WTC11 (cell line): ENCODE measurements around the gene EPN2. TPM values are rescaled to one million over a fixed set of nuclear protein-coding genes. Genes with fewer than 3 reads are reported as not detected.
A peak's percentile ranks its signal among the peaks of the same experiment; 100 is the strongest.

Experiments used
- ATAC-seq: fragments of 200-7000 bp; cut with Tn5 transposase; 2 replicates; pipeline ENCODE4 v1.10.0; 2021; ENCODE audit warnings: mild to moderate bottlenecking, moderate library complexity
- CTCF ChIA-PET: fragments of 300-600 bp; sonication (Branson Sonifier 250); formaldehyde crosslinking; loops from one replicate; lab custom pipeline; 2021; ENCODE audit warnings: antibody characterized with exemption; lab: Charles Lee
- POLR2A ChIA-PET: fragments of 350-600 bp; sonication (Branson Sonifier 250); formaldehyde crosslinking; loops from one replicate; lab custom pipeline; 2021; ENCODE audit warnings: antibody characterized with exemption; lab: Charles Lee
- DNase-seq: peaks from one replicate; pipeline ENCODE4 v3.0.0; 2021; ENCODE audit warnings: low spot score
- H3K27ac Mint-ChIP-seq: 2 replicates; pipeline ENCODE4 v1.8.0; 2021; ENCODE audit warnings: mixed read lengths
- H3K27me3 Mint-ChIP-seq: 2 replicates; pipeline ENCODE4 v1.8.0; 2021; ENCODE audit warnings: low read depth, mild to moderate bottlenecking, moderate library complexity, mixed read lengths
- H3K36me3 Mint-ChIP-seq: 2 replicates; pipeline ENCODE4 v1.8.0; 2021; ENCODE audit warnings: mixed read lengths
- H3K4me1 Mint-ChIP-seq: 2 replicates; pipeline ENCODE4 v1.8.0; 2022; ENCODE audit warnings: mixed read lengths
- H3K4me3 Mint-ChIP-seq: 2 replicates; pipeline ENCODE4 v1.8.0; 2021; ENCODE audit warnings: mild to moderate bottlenecking, moderate library complexity, mixed read lengths
- H3K9me3 Mint-ChIP-seq: 2 replicates; pipeline ENCODE4 v1.8.0; 2021; ENCODE audit warnings: mixed read lengths
- ARID4B ChIP-seq: sonication (generic); formaldehyde crosslinking; IDR thresholded peaks from 2 replicates; pipeline ENCODE4 v1.8.0; 2023; ENCODE audit warnings: missing genetic modification reagents, mild to moderate bottlenecking, borderline replicate concordance
- ATF1 ChIP-seq: sonication (generic); formaldehyde crosslinking; IDR thresholded peaks from 2 replicates; pipeline ENCODE4 v1.8.1; 2023; ENCODE audit warnings: mild to moderate bottlenecking, moderate library complexity, missing genetic modification reagents
- CBFB ChIP-seq: sonication (generic); formaldehyde crosslinking; IDR thresholded peaks from 2 replicates; pipeline ENCODE4 v1.8.1; 2022; ENCODE audit warnings: mild to moderate bottlenecking, low read depth, missing genetic modification reagents
- CDX4 ChIP-seq: fragments of 250-450 bp; sonication (Bioruptor Pico); IDR thresholded peaks from 2 replicates; pipeline ENCODE4 v1.9.0; 2021; ENCODE audit warnings: moderate library complexity, mild to moderate bottlenecking, inconsistent platforms, borderline replicate concordance
- ESRRA ChIP-seq: sonication (generic); formaldehyde crosslinking; IDR thresholded peaks from 2 replicates; pipeline ENCODE4 v1.8.1; 2022; ENCODE audit warnings: mild to moderate bottlenecking, missing genetic modification reagents, borderline replicate concordance
- ETV6 ChIP-seq: sonication (generic); formaldehyde crosslinking; IDR thresholded peaks from 2 replicates; pipeline ENCODE4 v1.8.1; 2022; ENCODE audit warnings: mild to moderate bottlenecking, missing genetic modification reagents
- GABPB1 ChIP-seq: sonication (generic); formaldehyde crosslinking; IDR thresholded peaks from 2 replicates; pipeline ENCODE4 v1.8.1; 2023; ENCODE audit warnings: mild to moderate bottlenecking, missing genetic modification reagents
- GRHL2 ChIP-seq: fragments of 250-450 bp; sonication (Bioruptor Pico); IDR thresholded peaks from 2 replicates; pipeline ENCODE4 v1.8.0; 2022; ENCODE audit warnings: mild to moderate bottlenecking, moderate library complexity; ENCODE audit not compliant: insufficient replicate concordance, severe bottlenecking
- HMGXB4 ChIP-seq: sonication (generic); formaldehyde crosslinking; IDR thresholded peaks from 2 replicates; pipeline ENCODE4 v1.8.1; 2023; ENCODE audit warnings: mild to moderate bottlenecking, moderate library complexity, missing genetic modification reagents
- JUN ChIP-seq: sonication (generic); formaldehyde crosslinking; IDR thresholded peaks from 2 replicates; pipeline ENCODE4 v1.8.0; 2023; ENCODE audit warnings: mild to moderate bottlenecking, missing genetic modification reagents
- MAX ChIP-seq: sonication (generic); formaldehyde crosslinking; IDR thresholded peaks from 2 replicates; pipeline ENCODE4 v1.8.0; 2022; ENCODE audit warnings: mild to moderate bottlenecking, missing genetic modification reagents
- NFE2L1 ChIP-seq: sonication (generic); formaldehyde crosslinking; IDR thresholded peaks from 2 replicates; pipeline ENCODE4 v1.8.1; 2023; ENCODE audit warnings: missing genetic modification reagents
- NFYB ChIP-seq: sonication (generic); formaldehyde crosslinking; conservative IDR thresholded peaks from 2 replicates; pipeline ENCODE4 v1.8.0; 2022; ENCODE audit warnings: low read depth, missing genetic modification reagents
- NR1H2 ChIP-seq: sonication (generic); formaldehyde crosslinking; IDR thresholded peaks from 2 replicates; pipeline ENCODE4 v1.9.0; 2021; ENCODE audit warnings: mild to moderate bottlenecking, moderate library complexity, missing genetic modification reagents
- PREB ChIP-seq: sonication (generic); formaldehyde crosslinking; IDR thresholded peaks from 2 replicates; pipeline ENCODE4 v1.8.1; 2022; ENCODE audit warnings: mild to moderate bottlenecking, missing genetic modification reagents, moderate library complexity, borderline replicate concordance
- STAT6 ChIP-seq: sonication (generic); formaldehyde crosslinking; conservative IDR thresholded peaks from 2 replicates; pipeline ENCODE4 v1.8.1; 2023; ENCODE audit warnings: mild to moderate bottlenecking, low read depth, missing genetic modification reagents, moderate library complexity
- TP53 ChIP-seq: sonication (generic); formaldehyde crosslinking; IDR thresholded peaks from 2 replicates; pipeline ENCODE4 v1.8.1; 2023; ENCODE audit warnings: mild to moderate bottlenecking, missing genetic modification reagents
- ZBTB21 ChIP-seq: sonication (generic); formaldehyde crosslinking; IDR thresholded peaks from 2 replicates; pipeline ENCODE4 v1.8.1; 2023; ENCODE audit warnings: mild to moderate bottlenecking, missing genetic modification reagents, borderline replicate concordance
- ZNF263 ChIP-seq: sonication (generic); formaldehyde crosslinking; IDR thresholded peaks from 2 replicates; pipeline ENCODE4 v1.8.1; 2022; ENCODE audit warnings: low read depth, mild to moderate bottlenecking, moderate library complexity, missing genetic modification reagents
- ZNF512 ChIP-seq: sonication (generic); formaldehyde crosslinking; IDR thresholded peaks from 2 replicates; pipeline ENCODE4 v1.8.1; 2022; ENCODE audit warnings: missing genetic modification reagents, borderline replicate concordance
- total RNA-seq: library from RNA; stranded (reverse); gene quantifications from 3 replicates; pipeline ENCODE4 v1.2.3, GENCODE V29; 2021

Gene EPN2
- total RNA-seq, 1 experiment from 2014 or later = 48.8 TPM

- TF ChIP-seq ARID4B = no peak
- TF ChIP-seq ETV6 (CRISPR knock-in tag) = no peak
- no peak for TF ChIP-seq JUN (CRISPR knock-in tag)
- TF ChIP-seq ZNF512 (CRISPR knock-in tag) = no peak
- TF ChIP-seq NR1H2 (CRISPR knock-in tag) = no peak
- TF ChIP-seq NFE2L1 = no peak
Measured at GRCh38 chr17:19335951-19336631, 98.9 kb downstream of the EPN2 start (continued).

- H3K36me3 Mint-ChIP-seq = 0 out of 2 replicates have a peak, but pooled peaks cover 2% of the 10 kb centered on the region
- H3K4me1 Mint-ChIP-seq = peaks cover 47% of the 10 kb centered on the region
- ChIA-PET POLR2A (no interaction called here), CTCF (interaction anchor here (0.7 to 5.8 kb wide), 30 partner anchors 8 to 425 kb away, joined by 3 to 71 read pairs (median 6); partner anchors contain the start of genes ALDH3A2, B9D1, EPN2 and MAPK7)
- peak; percentile 36 for DNase-seq
- no peak overlapping the region for H3K27ac Mint-ChIP-seq
- no peak overlapping the region for H3K4me3 Mint-ChIP-seq
- no peaks in the 10 kb centered on the region for H3K9me3 Mint-ChIP-seq
- peak; percentile 39 for ATAC-seq
- H3K27me3 Mint-ChIP-seq = no peaks in the 10 kb centered on the region
- TF ChIP-seq HMGXB4 (CRISPR knock-in tag) (no peak), PREB (CRISPR knock-in tag) (0 out of 2 replicates have a peak, but pooled peaks have one; percentile 75), MAX (peak; percentile 75; the same call in 1 of the 2 replicates), TP53 (CRISPR knock-in tag) (peak; percentile 52; the same call in 1 of the 2 replicates), ZNF263 (CRISPR knock-in tag) (no peak), STAT6 (CRISPR knock-in tag) (no peak), GRHL2 (CRISPR knock-in tag) (no peak), ZBTB21 (0 out of 2 replicates have a peak, but pooled peaks have one; percentile 11), ESRRA (CRISPR knock-in tag) (no peak), ATF1 (no peak), NFYB (no peak), GABPB1 (CRISPR knock-in tag) (peak; percentile 72), CBFB (CRISPR knock-in tag) (0 out of 2 replicates have a peak, but pooled peaks have one; percentile 50), CDX4 (CRISPR knock-in tag) (no peak)
Measured at GRCh38 chr17:19336938-19337711, 100.0 kb downstream of the EPN2 start.
